Activated CD4-positive, CD25-positive, alpha-beta regulatory T cell treated with anti-CD3 and anti-CD28 coated beads, Interleukin-2, amount 50 U/mL, for 16 hours (primary cell): ENCODE measurements around the gene RNF217.

Experiments
- DNase-seq: peaks from one replicate; pipeline ENCODE4 v3.0.0-alpha.2; 2020; ENCODE audit warnings: low read depth, low spot score

RNF217 gene

DNA sequence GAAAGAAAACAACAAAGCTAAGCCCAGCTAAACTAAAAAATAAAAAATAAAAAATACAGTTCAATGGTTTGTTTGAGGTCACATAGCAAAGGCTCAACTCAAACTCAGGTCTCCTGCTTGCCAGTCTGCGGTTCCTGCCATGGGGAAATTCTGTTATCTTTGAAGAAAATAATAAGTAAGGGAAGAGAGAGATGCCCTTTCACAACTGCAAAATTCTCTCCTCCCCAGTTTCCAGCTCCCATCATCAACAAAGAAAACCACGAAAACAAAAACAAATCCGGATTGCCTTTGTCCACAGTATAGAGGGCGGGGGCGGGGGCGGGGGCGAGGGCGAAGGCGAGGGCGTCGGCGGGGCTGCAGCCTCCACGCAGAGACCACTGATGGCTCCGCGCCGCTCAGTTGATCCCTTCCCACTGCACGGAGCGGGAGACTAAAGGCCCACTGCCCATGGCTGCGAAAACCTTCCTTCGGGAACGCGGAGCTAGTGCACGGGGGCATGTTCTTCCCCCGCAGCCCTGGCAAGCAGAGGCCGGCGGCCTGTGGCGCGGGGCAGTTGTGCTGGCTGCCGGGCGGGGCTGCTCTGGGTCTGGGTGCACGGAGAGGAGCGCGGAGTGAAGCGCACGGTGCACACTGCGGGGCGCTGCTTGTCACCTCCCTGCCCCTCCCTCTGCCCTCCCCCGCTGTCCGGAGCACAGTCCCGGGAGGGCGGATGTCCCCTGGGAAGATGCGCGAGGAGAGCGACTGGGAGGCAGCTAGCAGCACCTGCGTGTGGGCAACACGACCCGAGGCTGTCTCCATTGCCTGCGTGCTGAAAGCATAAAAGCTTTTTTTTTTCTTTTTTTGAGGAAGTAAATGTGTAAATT lies 137.2 kb downstream of the RNF217 start:
- no peak for DNase-seq

DNA sequence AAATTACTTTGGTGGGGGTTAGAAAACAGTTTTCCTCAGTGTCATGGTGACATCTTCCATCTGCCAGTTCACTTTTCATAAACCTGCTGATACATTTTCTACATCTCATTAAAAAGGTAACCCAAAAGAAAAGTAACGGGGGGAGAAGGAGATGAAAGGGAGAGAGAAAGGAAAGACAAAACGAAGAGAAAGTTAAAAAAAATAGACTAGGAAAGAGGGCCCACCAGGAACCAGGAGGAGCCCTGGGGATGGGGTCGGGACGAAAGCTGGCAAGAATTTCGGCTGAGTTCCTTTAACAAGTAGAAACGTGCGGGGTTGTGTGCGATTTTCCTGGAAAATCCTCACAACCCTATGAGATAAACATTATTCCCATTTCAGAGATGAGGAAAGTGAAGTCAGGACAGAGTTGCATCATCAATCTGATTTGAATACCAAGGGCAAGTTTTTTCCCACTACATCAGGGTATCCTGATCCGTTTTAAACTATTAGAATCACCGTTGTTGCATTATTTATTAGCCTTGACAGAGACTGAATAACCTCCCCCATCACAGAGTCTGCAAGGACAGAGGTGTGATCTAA lies 137.9 kb downstream of the RNF217 start:
- no peak for DNase-seq

DNA sequence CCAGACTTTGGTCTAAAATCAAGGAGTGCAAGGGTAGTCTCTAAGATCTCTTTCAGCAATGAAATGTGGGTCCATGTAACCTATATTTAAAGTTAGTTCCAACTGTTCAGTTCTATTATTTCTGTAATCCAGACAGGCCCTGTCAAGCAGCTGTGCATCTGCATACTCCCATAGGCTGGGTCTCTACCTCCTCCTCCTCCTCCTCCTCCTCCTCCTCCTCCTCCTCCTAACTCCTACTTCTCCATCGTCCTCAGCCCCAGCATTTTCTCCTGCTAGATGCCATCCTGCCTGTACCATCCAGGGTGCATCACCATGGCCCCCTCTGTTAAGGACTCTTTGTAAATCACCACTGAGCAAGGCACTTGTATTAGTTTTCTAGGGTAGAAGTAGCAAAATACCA lies 138.9 kb downstream of the RNF217 start:
- DNase-seq, result no peak

DNA sequence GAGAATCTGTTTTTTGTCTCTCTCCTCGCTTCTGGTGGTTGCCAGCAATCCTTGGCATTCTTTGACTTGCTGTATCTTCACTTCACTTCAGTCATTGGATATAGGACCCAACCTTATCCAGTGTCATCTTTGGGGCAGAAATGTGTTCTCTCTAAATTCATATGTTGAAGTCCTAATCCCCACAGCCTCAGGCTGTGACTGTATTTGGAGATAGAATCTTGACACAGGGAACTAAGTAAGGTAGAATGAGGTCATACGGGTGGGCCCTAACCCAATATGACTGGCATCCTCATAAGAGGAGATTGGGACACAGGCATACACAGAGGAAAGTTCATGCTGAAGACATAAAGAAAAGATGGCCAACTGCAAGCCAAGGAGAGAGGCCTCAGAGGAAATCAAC lies 139.4 kb downstream of the RNF217 start:
- no peak for DNase-seq

DNA sequence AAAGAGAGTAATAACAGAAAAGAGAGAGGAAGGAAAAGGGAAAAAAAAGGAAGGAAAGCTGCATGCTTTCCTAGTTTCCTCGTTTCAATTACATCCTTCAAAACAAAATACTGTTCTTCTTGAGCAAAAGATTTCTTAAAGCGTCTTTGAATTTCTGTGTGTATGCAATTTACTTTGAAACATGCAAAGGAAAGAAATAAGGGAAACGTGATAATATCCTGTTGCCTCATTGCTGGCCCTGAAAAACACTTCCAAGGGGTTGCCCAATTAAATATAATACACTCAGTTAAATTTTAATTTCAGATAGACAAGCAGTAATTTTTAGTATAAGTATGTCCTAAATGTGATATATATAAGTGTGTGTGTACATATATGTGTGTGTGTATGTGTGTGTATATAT lies 140.2 kb downstream of the RNF217 start:
- no peak for DNase-seq

DNA sequence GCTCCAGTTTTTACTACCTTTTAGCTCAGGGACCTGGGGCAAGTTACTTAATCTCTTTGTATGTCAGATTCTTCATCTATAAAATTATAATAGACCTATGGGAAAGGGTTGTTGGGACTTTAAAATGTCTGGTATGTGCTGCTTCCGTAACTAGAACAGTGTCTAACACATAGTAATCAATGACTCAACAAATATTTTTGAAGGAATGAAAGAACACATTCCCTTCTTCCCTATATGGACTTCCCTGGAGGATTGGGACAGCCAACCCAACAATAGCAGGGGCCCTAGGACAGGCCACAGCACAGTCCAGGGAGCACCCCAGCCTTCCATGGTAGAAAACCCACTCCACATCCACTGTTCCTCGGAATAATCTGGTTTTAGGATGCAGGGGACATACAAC lies 140.7 kb downstream of the RNF217 start:
- DNase-seq, result no peak

DNA sequence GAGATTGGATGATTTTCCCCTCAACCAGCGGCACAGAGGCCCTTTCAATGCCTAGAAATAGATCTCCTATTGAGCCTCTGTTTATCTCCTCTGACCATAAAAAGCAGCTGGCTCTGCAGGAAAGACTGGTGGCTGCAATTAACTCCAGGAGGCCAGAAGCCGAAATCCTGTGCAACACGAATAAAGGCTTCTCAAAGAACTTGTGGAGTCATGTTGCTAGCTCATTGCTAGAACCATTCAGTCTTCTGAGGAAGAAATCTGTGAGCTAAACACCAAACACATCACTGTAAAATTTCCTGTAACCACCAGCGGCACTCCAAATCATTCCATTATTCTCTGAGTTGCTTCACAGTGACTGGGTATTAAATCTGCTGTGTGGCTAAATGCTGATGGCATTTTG lies 142.2 kb downstream of the RNF217 start:
- DNase-seq, result no peak

DNA sequence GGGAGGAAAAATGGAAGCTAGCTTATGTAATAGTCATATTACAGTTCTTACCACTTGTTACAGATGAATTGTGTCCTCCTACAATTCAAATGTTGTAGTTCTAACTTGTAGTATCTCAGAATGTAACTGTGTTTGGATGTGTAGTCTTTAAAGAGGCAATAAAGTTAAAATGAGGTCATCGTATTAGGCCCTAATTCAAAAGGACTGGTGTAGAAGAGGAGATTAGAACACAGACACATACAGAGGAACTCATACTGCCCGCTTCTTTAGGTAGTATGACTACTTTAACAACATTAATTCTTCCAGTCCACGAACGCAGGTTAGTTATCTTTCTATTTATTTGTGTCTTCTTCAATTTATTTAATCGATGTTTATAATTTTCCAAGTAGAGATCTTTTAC lies 144.8 kb downstream of the RNF217 start:
- DNase-seq, result no peak

DNA sequence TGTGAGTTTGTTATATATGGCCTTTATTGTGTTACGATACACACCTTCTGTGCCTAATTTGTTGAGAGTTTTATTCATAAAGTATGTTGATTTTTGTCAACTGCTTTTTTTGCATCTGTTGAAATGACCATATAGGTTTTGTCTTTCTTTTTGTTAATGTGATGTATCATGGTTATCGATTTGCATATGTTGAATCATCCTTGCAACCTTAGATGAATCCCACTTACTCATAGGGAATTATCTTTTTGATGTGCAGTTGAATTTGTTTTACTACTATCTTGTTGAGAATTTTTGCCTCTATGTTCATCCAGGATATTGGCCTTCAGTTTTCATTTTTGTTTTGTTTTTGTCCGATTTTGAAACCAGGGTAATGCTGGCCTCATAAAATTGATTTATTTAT lies 145.7 kb downstream of the RNF217 start:
- no peak for DNase-seq

DNA sequence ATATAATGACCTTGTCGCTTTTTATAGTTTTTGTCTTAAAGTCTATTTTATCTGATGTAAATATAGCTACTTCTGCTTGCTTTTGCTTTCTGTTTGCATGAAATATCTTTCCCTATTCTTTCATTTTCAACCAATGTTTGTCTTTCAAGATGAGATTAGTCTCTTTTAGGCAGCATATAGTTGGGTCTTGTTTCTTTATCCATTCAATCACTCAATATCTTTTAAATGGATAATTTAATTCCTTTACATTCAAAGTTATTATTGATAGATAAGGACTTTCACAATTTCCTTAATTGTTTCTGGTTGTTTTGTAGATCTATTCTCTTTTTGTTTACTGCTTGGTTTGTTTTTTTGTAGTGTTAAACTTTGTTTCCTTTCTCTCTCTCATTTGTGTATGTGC lies 147.8 kb downstream of the RNF217 start:
- no peak for DNase-seq

DNA sequence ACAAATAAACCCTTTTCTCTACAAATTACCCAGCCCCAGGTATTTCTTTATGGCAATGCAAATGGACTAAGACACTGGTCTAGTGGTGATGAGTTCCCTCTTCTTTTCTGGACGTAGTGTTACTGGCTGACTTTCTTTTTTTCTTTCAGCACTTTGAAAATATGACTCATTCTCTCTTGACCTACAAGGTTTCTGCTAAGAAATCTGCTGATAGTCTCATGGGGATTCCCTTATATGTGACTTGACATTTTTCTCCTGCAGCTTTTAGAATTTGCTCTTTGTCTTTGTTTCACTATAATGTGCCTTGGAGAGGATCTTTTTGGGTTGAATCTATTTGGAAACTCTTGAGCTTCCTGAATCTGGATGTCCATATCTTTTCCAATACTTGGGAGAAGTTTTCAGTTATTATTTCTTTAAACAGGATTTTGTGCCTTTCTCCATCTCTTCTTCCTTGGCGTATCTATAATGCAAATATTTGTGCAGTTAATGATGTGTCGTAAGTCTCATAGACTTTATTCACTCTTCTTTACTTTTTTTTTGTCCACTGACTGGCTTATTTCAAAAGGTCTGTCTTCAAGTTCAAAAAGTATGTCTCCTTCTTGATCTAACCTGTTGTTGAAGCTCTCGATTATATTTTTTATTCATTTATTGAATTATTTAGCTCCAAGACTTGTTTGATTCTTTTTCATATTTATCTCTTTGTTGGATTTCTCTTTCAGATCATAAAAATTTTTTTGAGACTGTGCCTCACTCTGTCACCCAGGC lies 149.2 kb downstream of the RNF217 start:
- DNase-seq, result no peak

DNA sequence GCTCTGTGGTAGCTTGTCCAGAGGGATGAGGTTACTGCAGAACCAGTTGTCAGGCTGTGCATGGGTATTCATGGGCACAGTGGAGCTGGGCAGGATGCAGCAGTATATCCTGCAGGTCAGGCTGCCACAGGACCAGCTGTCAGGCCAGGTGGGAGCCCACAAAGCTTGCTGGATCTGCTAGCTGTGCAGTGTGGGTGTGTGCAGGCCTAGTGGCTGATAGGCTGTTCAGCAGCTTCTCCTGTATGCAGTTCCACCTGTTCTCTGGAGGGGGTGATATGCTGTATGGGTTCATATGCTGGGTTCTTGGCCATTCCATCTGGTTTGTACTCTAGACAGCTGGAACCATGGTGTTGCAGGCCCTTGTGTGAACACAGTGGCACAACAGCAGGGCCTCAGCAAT lies 150.7 kb downstream of the RNF217 start:
- no peak for DNase-seq

DNA sequence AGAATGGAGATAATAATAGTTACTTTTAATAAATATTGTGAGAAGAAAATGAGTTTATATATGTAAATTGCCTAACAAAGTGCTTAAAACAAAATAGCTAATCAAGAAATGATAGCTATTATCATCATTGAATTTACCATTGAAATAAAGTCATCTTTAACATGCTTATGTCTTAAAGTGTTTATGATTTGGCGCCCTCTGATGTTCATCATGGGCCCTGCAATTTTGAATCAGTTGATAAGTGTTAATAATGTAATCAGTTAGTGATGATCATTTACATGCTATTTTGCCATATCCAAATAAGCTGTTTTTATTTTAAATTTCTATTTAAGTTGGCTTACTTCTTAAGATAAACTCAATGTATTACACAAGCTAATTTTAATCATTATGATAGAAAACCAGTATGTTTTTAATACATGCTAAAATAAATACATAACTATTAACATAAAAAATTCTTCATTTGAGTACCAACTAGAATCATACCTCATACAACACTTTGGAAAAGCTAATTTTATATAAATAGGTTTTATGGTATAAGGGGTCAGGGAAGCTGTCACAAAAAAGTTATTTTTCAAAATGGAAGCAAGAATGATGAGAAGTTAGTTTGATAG lies 152.1 kb downstream of the RNF217 start:
- no peak for DNase-seq

DNA sequence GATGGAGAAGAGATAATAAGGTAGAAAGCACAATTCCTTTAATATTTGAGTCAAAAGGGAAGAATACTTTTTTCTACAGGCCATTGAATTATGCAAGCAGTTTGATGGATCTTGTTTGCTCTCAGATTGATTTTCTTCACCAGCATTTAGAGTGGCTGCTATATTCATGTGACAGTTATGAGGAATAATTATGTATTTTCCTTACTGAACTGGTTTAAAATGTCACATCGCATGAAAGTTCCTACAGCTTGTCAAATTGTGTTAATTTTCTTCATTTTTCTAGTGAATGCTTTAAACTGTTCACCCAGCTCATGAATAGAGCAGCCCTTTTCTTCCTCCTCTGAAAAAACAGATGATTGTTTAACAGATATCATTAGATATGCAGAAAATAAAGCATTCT lies 153.9 kb downstream of the RNF217 start:
- DNase-seq, result no peak

DNA sequence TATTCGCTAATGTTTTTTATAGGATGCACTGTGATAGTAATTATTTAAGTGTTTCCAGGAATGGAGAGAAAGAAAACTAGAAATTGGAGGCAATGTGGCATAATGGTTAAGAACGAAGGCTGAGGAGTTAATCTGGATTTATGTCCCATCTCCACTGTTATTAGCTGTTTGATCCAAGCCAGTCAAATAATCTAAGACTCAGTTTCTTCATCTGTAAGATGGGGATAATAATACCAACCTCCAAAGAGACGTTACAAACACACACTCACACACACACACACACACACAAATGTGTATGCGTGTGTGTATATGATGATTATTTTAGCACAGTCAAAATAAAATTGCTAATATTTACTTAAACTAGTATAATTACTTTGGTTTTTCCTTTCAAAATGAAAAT lies 154.5 kb downstream of the RNF217 start:
- DNase-seq, result no peak

DNA sequence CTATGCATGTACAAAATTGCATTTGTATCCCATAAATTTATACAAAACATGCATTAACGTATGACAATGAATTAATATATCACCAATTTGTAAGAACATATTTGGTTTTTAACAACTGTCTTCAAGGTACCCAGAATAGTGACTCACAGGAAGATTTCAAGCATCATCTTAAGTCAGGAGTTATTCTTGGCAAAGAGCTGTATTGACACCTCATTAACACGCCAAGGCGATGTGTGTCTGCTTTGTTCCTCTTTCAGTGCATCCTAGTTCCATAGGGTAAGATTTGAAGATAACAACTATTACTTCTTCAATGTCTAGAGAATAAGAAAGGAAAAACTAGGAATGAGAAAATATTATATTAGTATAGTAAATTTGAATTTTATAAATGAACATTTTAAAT lies 155.6 kb downstream of the RNF217 start:
- DNase-seq, result no peak

DNA sequence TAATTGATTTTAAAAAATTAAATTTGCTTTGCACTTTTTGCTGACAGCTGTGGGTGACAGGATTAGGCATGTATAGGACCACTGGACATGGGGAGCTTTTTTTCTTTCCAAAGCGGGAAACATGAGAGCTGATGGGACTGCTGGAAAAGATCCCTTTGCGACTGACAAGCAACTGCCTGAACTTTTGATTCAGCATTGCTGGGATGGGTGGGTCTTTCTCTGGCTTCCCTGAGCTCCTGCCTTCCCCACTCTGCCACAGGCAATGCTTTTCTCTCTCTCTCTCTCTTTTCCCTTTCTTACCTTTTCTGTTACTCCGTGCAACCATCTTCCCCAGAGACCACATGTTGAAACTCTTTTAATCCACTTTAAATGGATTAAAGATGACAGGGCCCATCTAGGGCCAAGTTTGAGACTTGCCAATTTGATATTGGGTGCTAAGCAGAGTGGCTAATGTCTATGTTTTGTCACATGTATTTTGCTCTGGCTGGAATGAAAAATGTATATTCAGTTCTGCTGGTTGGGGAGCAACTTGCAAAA lies 157.9 kb downstream of the RNF217 start:
- DNase-seq, result no peak

DNA sequence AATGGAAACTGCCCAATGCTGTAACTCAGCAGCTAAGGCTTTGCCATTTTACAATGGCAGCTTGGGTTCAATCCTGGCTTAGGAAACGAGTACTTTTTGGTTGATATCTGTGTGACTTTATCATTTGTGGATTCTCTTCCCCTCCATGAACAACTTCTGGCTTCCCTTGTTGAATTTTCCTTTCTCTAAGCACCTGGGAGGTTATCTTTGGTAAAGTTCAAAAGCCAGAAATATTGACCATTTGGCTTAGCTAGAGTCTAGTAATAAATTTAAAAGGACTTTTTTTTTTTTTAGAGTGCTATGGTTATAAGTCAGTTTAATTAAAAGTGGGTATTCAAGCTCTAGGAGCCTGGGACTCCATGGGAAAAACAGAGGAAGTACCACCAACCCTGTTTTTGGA lies 159.7 kb downstream of the RNF217 start:
- no peak for DNase-seq

DNA sequence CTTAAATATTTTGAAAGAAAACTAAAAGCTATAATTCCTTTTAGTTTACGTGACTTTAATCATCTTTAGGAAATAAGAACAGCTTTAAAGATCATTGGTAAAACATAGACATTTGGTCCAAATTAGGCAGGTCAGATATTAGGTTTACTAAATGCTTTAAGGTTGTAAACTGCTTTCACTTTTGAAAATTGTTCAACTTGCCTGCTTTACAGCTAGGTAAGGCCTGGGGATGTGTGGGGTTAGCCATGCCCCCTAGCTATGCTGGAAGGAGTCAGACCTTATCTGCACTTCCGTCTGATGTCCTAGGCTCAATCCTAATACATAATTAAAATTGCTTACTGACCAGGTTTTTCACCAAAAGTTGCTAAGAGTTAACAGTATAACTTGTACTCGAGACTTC lies 160.8 kb downstream of the RNF217 start:
- no peak for DNase-seq

DNA sequence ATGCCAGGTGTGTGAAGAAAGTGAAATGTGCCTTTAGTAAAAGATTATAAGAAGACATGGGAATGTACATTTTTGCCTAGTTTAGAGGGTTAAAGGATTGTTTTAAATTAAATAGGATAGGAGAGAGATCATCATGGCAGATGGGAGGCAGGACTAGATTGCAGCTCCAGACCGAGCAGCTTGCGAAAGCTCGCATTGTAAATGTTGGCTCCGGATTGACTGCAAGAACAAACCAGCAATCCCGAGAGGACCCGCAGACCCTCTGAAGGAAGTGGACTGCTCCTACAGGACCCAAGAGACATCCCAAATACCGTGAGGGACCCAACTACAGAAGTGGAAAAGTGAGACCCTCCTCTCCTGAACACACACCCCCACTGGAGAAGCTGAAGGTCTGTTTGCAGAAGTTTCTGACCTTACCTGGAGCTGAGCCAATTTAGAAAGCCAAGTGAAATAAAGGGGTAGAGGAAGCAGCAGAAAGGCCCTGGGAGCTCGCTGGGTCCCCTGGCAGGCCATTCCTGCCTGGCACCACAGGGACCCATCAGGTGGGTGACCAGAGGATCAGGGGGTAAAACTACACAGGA lies 161.3 kb downstream of the RNF217 start:
- no peak for DNase-seq

DNA sequence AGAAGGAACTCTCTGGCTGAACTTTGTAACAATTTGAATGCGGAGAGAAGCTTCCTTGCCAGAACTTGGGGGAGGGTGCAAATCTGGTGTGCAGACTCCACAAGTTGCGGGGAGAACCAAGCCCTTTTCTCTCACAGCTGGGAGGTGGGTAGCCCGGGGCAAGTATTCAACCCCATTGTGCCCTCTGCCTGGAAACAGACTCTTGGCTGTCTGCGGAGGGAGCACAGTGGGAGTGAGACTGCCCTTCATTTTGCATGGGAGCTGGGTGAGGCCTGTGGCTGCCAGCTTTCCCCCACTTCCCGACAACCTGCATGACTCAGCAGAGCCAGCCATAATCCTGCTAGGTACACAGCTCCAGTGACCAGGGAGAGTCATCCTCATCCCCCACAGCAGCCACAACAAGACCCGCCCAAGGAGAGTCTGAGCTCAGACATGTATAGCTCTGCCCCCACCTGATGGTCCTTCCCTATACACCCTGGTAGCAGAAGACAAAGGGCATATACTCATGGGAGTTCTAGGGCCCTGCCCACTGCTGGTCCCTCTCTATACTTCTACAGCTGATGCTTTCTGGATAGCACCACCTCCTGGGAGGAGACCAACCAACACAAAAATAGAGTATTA lies 161.9 kb downstream of the RNF217 start:
- no peak for DNase-seq
